PFSK-1 (cell line): ENCODE data around the gene ANKH.

Experiments
- FOXP2 ChIP-seq: optimal IDR thresholded peaks from 2 replicates; pipeline ENCODE3; 2011; ENCODE audit warnings: borderline replicate concordance, control low read depth, inconsistent platforms; ENCODE audit not compliant: insufficient read depth; ENCODE audit errors: extremely low read length, extremely low read depth
- POLR2AphosphoS5 ChIP-seq: IDR thresholded peaks from 2 replicates; pipeline ENCODE4 v1.6.1; 2012; ENCODE audit warnings: low read depth, mild to moderate bottlenecking, control low read depth, low read length, moderate library complexity
- REST ChIP-seq, 2 experiments: IDR thresholded peaks; 2 replicates each; pipeline versions ENCODE4 v1.6.1 to v1.8.0; 2011 to 2012; ENCODE audit warnings: low read depth in 2 of 2, low read length in 2 of 2, control low read depth in 1 of 2, inconsistent platforms in 1 of 2, mild to moderate bottlenecking in 1 of 2, moderate library complexity in 1 of 2; ENCODE audit not compliant: insufficient read depth in 1 of 2
- SIN3A ChIP-seq: IDR thresholded peaks from 2 replicates; pipeline ENCODE4 v1.6.1; 2012; ENCODE audit warnings: mild to moderate bottlenecking, low read length, moderate library complexity, borderline replicate concordance; ENCODE audit not compliant: insufficient read depth
- TAF1 ChIP-seq: IDR thresholded peaks from 2 replicates; pipeline ENCODE4 v1.6.1; 2012; ENCODE audit warnings: low read length, control low read depth, borderline replicate concordance; ENCODE audit not compliant: insufficient read depth

ANKH gene

GRCh38 chr5:14861123-14861765 is 10.3 kb downstream of the ANKH start:
- TF ChIP-seq FOXP2 (no peak), POLR2AphosphoS5 (no peak), SIN3A (no peak), REST (IDR thresholded peaks at IDR 0.05; ENCODE audit: insufficient read depth in 1 of 2, low read depth in 2 of 2, low read length in 2 of 2) (no peak)

- TF ChIP-seq TAF1 (no peak), FOXP2 (no peak), SIN3A (no peak)
Observed at GRCh38 chr5:14859980-14860379, 11.6 kb downstream of the ANKH start.

- no peak for TF ChIP-seq POLR2AphosphoS5
- TF ChIP-seq TAF1, result no peak
- TF ChIP-seq SIN3A, result no peak
Observed at GRCh38 chr5:14859150-14859549, 12.4 kb downstream of the ANKH start.

GRCh38 chr5:14855366-14855765 is 16.2 kb downstream of the ANKH start:
- no peak for TF ChIP-seq FOXP2
- TF ChIP-seq POLR2AphosphoS5, result no peak
- TF ChIP-seq TAF1, result no peak
- no peak for TF ChIP-seq REST (IDR thresholded peaks at IDR 0.05; ENCODE audit: insufficient read depth in 1 of 2, low read depth in 2 of 2, low read length in 2 of 2)
- TF ChIP-seq SIN3A, result no peak

GRCh38 chr5:14854799-14855198 is 16.8 kb downstream of the ANKH start:
- TF ChIP-seq FOXP2 (no peak), POLR2AphosphoS5 (no peak), SIN3A (no peak), REST (IDR thresholded peaks at IDR 0.05; ENCODE audit: insufficient read depth in 1 of 2, low read depth in 2 of 2, low read length in 2 of 2) (no peak), TAF1 (no peak)

GRCh38 chr5:14853685-14854084 is 17.9 kb downstream of the ANKH start:
- TF ChIP-seq TAF1, result no peak
- TF ChIP-seq POLR2AphosphoS5, result no peak
- TF ChIP-seq REST (IDR thresholded peaks at IDR 0.05; ENCODE audit: insufficient read depth in 1 of 2, low read depth in 2 of 2, low read length in 2 of 2), result no peak
- TF ChIP-seq FOXP2, result no peak
- TF ChIP-seq SIN3A, result no peak
